GM18909 (cell line): Measurements from ENCODE around the gene BRSK2.
"Not testable (repeated sequence)": the region's sequence is repeated elsewhere in the genome, so short reads cannot be mapped to it uniquely, and the experiment has no call there.

ENCODE experiments used
- ATAC-seq: cut with Tn5 transposase; IDR thresholded peaks from one replicate; pipeline ENCODE4 v1.9.1; 2021; ENCODE audit warnings: mild to moderate bottlenecking; ENCODE audit not compliant: unreplicated experiment, poor library complexity

Gene BRSK2

DNA sequence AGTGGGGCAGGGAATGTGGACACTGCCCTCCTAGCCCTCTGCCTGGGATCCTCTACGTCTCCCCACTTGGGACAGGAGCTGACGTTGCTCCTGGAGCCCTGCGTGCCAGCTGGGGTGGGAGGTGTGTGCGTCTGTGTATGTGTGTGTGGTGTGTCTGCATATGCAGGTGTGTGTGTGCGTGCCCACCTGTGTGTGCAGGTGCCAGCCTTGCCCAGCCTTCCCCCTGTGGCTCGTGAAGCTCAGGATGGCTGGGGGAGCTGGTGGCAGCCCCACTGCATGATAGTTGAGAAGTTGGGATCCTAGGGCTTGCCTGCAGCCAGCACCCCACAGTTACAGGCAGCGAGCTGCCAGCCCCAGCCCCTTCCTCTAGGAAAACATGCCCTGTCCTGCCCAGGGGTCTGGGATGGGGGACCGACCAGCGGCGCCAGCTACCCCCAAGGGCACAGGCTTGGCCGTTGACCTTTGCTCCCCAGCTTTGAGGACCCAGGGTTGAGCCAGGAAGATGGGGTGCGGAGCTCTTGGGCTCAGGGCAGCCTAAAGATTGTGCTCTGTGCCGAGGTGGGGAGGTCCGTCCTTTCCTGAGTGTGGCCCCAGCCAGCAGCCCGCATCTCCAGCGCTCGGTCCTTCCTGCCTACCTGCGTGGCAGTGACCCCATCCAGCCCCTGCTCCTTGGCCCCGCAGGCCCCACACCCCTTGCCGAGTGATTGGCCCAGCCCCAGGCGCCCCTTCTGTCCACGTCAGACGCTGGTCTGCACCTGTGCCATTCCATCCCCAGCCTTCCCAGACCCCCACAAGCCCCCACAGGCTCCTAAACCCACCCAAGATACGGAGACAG lies 15.7 kb downstream of the BRSK2 start:
- no peak for ATAC-seq

GRCh38 chr11:1406571-1407485 lies 17.1 kb downstream of the BRSK2 start:
- no peak for ATAC-seq

DNA sequence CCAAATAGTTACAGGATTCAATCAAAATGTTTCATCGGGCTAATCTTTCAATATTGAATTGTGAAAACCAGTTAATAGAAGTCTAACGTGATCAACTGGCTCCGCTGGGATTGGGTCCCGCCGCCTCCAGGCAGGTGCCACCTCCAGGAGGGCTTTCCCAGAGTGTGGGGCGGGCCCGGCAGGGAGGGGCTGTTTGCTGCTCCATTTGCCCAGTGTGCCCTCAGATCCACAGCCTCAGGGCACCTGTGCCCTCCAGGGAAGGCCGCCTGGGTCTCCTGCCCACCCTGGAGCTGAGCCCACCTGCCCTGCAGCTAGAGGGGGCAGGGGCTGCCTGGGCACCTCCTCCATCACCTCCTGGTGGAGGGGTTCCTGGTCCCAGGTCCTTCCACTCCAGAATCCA lies 17.9 kb downstream of the BRSK2 start:
- ATAC-seq = no peak

- no peak for ATAC-seq
Measured at GRCh38 chr11:1408346-1408745, 18.6 kb downstream of the BRSK2 start.

DNA sequence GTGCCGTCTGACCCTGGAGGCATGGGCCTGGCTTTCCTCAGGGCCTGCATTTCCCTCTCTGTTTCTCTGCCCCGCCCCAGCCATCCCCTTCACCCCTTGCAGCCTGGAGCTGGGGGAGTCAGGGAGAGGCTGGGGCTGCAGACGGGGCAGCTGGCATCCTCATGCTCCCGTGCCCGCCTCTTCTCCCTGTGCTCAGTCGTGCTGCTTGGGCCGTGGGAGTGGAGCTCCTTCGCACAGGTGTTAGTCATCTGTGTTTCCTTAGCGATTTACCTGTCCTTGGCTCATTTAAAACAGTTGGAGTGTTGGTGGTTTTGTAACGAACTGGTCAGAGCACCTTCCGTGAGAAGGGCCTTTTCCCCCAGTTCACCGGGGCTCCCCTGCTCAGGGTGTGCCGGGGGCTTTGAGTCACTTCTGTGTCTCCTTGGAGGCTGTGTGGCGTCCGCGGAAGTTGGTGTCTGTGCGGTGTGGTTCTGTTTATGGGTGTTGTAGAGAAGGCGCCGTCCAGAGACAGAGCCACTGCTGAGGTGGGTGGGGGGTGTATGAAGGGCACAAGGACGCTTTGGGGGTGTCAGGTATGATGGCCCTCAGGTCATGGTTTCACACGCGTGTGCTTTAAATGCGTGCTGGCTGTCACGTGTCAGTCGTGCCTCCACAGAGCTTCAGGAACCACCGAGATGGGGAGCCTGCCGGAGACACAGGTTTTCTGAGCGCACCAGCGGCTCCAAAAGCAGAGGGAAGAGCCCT lies 19.5 kb downstream of the BRSK2 start:
- ATAC-seq = no peak

DNA sequence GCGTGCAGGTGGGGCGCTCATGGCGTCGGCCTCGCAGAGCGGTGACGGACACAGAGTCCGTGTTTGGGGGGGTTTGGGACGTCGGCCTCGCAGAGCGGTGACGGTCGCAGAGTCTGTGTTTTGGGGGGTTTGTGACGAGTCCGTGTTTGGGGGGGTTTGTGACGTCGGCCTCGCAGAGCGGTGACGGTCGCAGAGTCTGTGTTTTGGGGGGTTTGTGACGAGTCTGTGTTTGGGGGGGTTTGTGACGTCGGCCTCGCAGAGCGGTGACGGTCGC lies 20.1 kb downstream of the BRSK2 start:
- ATAC-seq = not testable (repeated sequence)

DNA sequence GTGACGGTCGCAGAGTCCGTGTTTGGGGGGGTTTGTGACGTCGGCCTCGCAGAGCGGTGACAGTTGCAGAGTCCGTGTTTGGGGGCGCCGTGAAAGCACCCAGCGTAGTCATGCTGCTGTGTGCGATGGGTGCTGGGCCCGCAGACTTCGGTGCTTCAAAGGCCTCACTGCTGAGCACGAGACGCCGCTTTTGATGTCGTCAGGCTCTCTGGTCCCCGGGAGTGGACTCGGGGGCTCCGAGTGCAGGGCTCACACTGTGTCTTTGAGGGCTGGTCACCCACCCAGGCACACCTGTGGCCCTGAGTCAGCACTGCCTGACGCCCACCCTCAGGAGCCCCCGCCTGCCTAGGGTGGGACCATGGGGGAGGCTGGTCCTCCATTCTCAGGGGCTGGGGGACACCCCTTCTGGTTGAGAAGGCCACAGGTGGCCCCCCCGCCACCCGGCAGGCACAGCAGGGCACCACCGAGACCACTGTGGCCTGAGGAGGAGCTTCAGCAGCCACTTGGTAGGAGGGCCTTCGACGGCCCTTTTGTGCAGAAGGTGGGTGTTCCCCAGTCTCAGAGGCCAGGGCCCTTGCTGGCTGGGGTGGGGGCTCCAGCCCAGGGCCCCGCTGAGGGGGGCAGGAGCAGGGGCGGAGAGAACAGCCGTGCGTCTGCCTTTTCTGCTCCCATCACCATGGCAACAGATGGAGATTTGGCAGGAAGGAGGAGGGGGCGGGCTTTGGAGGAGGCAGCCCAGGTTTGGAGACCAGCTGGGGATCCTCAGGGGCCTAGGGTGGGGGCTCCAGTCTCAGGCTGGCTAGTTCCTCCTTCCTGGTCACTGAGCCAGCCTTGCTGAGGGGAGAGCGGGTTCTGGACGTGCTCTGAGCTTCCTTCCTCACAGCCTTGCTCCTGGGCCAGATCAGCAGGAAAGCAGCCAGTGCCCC lies 20.9 kb downstream of the BRSK2 start:
- ATAC-seq = no peak

- ATAC-seq = no peak
Measured at GRCh38 chr11:1411301-1411700, 21.6 kb downstream of the BRSK2 start.

- ATAC-seq = not testable (repeated sequence)
Measured at GRCh38 chr11:1411739-1412138, 22.0 kb downstream of the BRSK2 start.

DNA sequence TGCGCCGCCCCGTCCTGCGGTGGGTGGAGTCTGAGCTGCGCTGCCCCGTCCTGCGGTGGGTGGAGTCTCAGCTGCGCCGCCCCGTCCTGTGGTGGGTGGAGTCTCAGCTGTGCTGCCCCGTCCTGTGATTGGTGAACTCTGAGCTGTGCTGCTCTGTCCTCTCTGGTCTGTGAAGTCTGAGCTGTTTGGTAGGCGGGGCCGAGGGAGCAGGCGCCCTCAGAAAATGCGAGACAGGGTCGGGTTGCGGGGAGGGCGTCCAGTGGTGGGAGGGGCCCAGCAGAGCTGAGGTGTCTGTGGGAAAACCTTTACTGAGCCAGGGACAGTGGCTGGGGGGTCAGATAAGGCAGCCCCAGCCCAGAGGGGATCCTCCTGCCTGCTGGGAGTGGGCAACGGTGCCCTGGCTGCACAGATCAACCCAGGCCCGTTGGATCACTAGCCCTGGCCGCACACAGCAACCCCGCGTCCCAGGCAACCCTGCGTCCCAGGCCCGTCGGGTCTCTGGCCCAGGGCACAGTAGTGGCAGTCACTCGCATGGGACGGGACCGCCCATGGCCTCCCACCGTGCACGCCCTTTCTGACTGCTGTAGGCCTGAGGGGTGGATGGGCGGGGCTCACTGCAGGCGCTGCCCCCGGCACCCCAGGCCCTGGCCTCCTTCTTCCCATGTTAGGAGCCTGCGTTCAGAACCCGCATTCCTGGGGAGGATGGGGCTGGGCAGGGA lies 22.8 kb downstream of the BRSK2 start:
- no peak for ATAC-seq

DNA sequence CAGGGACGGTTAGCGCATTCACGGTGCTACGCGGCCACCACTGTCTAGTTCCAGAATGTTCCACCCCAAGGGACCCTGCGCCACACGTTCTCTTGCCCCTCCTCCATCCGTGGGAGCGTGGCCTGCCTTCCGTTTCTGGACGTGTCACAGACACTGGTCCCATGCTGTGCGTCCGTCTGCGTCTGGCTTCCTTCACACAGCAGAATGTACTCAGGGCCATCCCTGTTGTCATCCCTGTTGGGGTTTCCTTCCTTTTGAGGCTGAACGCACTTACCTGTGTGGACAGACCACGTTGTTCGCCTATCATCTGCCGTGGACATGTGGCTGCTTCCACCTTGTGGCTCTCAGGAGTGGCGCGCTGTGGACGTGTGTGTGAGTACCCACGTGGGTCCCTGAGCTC lies 24.9 kb downstream of the BRSK2 start:
- ATAC-seq = no peak

DNA sequence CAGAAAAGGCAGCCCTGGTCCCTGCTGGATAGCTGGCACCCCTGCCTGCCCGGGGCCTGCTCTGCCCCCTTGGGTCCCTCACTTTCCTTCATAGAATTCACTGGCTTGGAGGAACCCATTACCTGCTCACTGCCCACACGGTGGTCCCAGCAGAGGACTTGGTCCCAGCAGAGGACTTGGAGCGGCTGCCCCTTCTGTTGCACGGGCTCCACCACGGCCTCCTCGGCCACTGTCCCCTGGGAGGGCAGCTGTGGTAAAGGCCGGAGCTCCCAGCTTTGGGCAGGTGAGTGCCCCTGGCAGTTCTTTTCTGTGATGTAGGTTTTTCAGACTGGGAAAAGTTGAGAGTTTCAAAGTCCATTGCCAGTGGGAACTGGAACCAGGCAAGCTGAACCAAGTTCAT lies 25.9 kb downstream of the BRSK2 start:
- no peak for ATAC-seq

GRCh38 chr11:1418192-1418795 lies 28.6 kb downstream of the BRSK2 start:
- not testable (repeated sequence) for ATAC-seq

GRCh38 chr11:1419811-1420210 lies 30.1 kb downstream of the BRSK2 start:
- ATAC-seq = no peak

DNA sequence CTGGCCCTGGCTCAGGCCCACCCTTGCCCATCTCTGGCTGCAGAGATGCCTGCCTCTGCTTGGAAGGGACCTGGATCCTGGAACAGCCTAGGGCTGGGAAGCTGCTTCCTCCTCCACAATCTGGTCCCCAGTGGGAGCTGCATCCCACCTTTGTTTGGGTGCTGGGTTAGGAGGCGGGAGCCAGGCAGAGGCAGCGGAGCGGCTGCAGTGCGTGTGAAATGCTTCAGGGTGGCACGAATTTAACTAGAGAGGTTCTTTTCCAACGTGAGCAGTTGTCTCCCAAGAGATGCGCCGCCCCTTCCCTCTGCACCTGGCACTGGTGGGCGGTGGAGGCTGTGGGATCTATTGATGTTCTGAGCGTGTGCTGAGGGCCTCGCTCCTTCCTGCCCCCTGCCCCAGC lies 31.6 kb downstream of the BRSK2 start:
- no peak for ATAC-seq

DNA sequence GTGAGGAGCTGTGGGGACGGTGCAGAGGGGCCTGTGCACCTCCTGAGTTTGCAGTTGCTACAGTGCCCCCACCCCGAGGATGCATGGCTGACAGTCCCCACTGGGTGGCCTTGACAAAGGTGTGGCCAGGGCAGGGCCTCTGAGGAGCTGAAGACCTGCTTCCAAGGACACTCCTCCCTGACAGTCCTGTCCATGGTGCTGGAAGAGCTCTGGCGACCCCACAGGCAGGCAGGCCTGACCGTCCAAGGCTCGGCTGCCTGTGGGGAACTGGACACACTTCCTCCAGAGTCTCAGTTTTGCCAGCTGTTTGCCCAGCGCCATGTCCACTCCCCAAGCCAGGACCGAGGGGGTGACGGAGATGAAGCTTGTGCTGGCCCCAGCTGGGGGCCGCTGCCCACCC lies 32.7 kb downstream of the BRSK2 start:
- ATAC-seq = no peak

GRCh38 chr11:1422981-1423380 lies 33.2 kb downstream of the BRSK2 start:
- no peak for ATAC-seq

- ATAC-seq = not testable (repeated sequence)
Measured at GRCh38 chr11:1423406-1423805, 33.7 kb downstream of the BRSK2 start.

- no peak for ATAC-seq
Measured at GRCh38 chr11:1425006-1425405, 35.3 kb downstream of the BRSK2 start.
